GM19463 (cell line): ENCODE measurements around the gene CACNB3.
A peak's percentile ranks its signal among the peaks of the same experiment; 100 is the strongest.
"Not testable (repeated sequence)": the region's sequence is repeated elsewhere in the genome, so short reads cannot be mapped to it uniquely, and the experiment has no call there.

Experiments used
- ATAC-seq: cut with Tn5 transposase; IDR thresholded peaks from one replicate; pipeline ENCODE4 v1.9.1; 2021; ENCODE audit warnings: mild to moderate bottlenecking, moderate library complexity; ENCODE audit not compliant: unreplicated experiment

Gene CACNB3

DNA sequence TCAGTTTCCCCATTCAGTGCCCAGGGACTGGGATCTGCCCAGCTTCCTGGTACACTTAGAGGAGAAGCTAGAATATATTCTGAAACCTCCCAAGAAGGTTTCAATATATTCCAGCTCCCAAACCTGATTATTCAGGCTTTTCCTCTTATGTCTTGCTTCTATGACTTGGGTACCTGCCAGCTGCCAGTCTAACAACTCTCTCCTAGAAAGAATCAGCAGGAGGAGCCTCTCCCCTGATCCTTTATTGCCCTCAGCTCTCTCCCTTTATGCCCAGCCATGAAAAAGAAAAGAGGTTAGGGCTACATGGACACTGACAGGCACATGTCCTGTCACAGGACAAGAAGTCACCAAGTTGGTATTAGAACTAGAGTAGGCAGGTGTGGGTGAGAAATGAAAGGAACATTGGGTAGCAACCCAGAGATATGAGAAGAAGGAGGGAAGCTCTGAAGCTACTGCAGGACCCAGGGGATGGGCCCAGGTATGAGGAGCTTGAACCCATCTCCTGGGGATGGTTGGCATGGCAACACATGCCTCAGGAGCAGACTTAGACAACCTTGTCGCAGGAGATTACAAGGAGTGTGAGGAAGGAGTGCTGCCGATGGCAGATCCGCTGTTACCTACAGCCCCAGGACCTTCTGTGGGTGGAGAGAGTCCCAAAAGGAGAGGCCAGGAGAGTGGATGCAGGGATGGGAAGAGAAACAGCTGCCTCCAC lies 2.0 kb upstream of the CACNB3 start:
- ATAC-seq: no peak

DNA sequence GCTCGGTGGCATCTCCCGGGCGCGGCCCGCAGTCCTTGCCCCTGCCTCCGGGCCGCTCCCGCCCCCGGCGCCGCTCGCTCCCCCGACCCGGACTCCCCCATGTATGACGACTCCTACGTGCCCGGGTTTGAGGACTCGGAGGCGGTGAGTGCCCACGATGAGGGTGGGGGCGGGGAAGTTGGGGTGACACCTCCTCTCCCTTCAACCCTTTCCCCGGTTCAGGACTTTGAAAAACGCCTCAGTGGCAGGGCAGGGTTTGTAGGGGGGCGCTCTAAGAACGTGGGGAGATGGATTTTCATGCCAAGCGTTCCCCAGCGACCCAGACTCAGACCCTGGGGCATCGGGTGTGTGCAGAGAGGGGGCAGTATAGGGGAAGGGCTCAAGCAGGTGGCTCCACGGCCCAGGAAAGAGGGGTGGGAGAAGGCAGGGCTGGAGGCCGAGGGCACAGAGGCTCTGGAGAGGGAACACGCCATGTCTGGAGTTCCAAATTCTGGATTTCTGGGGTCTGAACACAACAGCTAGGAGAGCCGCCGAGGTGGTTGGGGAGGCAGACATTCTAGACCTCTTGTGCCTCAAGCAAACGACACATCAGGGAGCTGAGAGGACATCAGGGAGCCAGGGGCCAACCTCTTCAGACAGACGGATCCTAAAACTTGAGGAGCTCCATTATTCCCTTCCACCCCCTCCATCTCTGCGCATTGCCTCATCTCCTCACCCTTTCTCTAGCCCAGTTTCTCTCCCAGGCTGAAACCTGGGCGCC lies 715 bp downstream of the CACNB3 start:
- no peak for ATAC-seq

DNA sequence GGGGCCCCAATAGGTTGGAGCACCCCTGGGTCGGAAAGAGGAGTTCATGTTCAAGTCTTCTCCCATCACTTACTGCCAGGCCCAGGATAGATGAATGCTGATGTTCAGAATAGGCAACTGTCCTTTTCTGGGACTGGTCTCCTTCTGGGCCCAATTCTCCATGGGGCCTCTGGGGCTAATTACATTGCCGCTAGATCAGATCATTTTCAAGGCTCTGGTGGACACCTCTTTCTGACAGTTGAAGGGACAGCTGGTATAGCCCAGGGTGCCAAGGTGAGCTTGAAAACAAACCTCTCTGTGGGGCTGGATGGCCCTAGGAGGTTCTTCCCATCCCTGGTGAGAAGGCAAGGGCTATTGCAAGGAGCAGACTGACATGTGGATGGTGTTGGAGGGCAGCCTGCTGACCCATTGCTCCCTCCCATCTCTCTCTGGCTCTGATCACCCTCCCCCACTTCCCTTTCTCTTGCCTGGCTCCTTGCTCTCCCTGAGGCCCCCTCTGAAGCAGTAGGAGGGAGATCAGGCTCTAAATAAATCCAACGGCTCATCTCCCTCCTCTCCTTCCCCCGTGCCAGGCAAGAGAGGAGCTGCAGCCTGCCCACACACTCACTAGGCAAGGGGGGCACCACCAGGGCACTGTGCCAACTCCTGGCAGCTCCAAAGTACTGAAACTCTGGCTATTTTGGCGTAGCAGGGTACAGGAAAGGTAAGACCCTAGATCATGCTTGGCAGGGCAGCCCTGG lies 1.9 kb downstream of the CACNB3 start:
- no peak for ATAC-seq

DNA sequence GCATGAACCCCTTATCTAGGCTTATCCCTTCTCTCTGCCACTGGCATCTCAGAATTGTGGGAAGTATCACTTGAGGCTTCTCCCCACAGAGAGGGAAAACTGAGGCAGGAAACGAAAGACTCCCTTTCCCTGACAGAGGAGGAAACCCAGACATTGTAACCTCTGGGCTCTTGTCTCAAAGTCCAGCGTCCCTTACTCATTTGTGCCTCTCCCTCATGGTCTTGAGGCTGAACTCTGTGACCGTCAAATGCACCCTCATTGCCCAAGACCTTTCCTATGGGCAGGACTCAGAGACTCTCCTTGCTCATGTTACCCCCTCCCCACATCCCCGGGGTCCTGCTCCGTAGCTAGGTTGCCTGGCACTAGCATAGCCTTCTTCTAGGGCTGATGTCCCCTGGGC lies 3.8 kb downstream of the CACNB3 start:
- ATAC-seq: no peak

DNA sequence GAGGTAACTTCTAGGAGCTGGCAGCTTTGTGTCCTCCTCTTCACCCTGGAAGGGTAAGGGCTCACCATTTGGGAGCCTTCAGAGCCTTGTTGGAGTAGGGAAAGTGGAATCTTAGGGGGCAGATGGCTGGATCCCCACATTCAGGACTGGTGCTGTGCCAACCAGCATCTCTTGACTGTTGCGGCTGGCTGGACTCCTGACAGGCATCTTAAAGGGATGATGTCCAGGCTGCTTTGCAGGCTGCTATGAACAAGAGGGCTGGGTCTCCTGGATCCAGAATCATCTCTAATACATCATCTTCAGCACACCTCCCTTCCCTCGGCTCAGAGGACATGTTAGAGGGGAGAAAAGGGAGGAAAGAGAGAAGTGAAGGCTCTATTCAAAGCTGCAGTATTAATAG lies 4.4 kb downstream of the CACNB3 start:
- no peak for ATAC-seq

DNA sequence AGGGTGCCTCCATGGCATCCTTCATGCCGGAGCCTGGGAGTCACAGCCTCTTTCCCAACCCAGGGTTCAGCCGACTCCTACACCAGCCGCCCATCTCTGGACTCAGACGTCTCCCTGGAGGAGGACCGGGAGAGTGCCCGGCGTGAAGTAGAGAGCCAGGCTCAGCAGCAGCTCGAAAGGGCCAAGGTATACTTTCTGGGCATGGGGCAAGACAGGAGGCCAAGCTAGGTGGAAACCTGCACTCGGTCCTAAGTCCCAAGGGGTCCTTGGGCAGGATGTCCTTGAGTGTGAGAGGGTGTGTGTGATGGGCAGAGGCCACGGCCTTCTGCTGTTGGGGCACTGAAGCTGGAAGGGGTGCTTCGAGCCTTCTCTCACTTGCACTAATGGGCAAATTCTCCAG lies 5.0 kb downstream of the CACNB3 start:
- no peak for ATAC-seq

DNA sequence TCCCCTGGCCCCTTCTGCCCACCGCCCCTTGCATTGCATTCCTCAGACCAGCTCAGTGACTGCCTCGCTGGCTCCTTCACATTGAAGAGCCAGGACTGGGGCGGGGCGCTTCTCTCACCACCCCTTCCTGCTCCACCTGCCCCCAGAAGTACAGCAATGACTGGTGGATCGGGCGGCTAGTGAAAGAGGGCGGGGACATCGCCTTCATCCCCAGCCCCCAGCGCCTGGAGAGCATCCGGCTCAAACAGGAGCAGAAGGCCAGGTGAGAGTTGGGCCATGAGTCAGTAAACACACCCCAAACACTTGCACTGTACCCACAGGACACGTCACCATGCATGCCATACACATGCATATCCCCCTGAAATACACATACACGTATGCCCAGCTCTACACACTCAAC lies 5.8 kb downstream of the CACNB3 start:
- no peak for ATAC-seq

DNA sequence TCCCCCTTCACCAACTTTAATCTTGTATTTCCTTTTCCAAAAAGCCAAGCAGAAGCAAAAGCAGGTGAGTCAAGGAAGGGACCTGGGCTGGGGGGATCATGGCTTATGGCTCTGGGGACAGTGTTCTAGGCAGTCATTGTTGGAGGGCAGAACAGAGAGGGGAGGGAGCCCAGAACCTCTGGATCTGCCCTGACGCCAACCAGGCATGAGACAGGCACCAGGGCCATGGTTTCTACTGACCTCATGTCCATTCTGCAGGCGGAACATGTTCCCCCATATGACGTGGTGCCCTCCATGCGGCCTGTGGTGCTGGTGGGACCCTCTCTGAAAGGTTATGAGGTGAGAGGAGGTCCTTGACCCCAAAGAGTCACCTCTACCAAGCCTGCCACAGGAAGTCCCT lies 6.6 kb downstream of the CACNB3 start:
- ATAC-seq: no peak

DNA sequence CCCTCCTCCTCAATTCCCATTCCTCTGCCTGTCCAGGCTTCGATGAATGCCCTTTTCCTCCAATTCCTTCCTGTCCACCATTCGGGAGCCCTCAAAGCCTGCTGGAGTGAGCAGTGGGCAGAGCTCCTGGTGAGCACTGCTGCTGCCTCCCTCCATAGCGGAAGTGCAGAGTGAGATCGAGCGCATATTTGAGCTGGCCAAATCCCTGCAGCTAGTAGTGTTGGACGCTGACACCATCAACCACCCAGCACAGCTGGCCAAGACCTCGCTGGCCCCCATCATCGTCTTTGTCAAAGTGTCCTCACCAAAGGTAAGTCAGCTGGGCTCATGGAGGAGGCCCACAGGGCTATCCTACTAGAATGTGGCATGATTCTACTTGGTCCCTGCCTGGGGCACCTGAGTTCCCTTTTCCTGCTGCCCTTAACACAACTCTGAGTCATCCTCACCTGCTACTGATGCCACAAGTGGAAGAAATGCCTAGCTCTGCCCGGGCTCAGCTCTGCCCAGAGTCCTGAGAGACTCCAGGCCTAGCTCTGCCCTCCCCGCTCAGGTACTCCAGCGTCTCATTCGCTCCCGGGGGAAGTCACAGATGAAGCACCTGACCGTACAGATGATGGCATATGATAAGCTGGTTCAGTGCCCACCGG lies 8.0 kb downstream of the CACNB3 start:
- ATAC-seq: no peak

DNA sequence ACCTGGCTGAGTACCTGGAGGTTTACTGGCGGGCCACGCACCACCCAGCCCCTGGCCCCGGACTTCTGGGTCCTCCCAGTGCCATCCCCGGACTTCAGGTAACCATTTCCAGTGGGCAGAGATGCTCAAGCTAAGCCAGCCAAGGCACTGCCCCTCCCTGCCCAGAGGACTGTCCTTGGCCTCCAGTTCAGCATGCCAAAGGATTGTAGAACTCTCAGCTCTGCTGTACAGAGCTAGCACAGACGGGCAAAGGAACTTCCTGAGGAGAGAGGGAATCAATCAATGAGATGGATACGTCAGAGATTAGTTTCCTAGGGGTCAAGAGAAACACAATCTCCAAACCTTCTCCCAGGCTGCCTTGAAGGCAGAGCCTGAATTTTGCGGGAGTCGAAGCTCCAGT lies 8.7 kb downstream of the CACNB3 start:
- ATAC-seq: no peak

DNA sequence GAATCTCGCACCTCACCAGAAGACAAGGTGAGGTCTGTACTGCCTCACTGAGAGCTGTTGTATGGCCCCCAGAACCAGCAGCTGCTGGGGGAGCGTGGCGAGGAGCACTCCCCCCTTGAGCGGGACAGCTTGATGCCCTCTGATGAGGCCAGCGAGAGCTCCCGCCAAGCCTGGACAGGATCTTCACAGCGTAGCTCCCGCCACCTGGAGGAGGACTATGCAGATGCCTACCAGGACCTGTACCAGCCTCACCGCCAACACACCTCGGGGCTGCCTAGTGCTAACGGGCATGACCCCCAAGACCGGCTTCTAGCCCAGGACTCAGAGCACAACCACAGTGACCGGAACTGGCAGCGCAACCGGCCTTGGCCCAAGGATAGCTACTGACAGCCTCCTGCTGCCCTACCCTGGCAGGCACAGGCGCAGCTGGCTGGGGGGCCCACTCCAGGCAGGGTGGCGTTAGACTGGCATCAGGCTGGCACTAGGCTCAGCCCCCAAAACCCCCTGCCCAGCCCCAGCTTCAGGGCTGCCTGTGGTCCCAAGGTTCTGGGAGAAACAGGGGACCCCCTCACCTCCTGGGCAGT lies 9.3 kb downstream of the CACNB3 start:
- no peak for ATAC-seq

DNA sequence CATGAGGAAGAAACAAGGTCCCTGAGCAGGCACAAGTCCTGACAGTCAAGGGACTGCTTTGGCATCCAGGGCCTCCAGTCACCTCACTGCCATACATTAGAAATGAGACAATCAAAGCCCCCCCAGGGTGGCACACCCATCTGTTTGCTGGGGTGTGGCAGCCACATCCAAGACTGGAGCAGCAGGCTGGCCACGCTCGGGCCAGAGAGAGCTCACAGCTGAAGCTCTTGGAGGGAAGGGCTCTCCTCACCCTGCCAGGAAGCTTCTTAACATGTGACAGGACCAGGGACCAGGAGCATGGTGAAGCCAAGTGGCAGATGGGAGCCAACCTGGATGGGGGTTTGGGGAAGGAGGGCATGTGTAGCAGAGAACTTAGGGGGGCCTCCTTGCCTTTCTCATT lies 10.0 kb downstream of the CACNB3 start:
- ATAC-seq: no peak

DNA sequence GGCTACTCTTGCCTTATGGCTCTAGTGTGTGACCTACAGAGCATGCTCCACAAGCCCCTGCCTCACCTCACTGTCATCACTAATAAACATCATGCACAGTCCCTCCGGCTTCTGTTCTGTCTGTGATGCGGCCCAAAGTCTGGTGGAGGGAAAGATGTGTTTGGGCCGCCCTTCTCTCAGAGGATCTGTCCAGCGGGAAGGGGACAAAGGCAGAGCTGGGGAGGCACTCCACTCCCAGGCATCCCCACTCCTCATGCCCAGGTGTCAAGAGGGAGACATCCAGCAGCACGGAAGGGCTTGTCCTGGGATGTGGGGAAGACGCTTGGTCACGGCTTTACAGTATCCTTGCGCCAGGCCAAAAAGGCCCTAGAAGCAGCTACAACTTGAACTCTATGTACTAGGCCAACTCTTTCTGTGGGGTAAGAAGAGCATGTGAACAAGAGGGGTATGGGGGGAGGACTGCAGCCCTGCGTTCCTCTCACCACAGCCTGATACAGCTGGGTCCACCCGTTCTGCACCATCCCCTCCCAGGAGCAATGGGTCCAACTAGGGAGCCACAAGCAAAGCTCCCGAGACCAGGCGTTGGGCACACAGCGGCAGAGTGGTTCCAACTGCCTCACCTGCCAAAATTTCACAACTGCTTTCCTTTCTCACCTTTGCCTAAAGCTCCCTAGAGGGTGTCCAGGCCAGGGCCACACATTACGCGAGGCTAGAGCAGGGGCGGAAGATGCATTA lies 10.7 kb downstream of the CACNB3 start:
- no peak for ATAC-seq

DNA sequence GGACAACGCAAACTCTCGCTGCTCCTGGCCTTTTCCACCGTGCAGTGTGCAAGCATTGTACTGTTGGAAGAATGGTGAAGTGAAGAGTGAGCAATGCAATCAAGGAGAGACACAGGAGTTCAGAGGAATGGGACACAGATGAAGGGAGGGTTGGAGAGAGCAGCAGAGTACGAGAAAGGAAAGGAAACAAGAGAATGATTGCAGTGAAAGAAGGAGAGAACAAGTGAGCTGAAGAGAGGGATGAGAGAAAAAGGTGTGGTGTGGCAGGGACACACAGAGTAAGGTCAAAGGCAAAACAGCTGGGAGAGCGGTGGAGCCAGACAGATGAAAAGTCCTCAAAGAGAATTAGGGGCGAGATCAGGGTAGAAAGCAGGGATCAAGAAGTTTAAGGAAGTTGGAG lies 13.0 kb downstream of the CACNB3 start:
- ATAC-seq: no peak

DNA sequence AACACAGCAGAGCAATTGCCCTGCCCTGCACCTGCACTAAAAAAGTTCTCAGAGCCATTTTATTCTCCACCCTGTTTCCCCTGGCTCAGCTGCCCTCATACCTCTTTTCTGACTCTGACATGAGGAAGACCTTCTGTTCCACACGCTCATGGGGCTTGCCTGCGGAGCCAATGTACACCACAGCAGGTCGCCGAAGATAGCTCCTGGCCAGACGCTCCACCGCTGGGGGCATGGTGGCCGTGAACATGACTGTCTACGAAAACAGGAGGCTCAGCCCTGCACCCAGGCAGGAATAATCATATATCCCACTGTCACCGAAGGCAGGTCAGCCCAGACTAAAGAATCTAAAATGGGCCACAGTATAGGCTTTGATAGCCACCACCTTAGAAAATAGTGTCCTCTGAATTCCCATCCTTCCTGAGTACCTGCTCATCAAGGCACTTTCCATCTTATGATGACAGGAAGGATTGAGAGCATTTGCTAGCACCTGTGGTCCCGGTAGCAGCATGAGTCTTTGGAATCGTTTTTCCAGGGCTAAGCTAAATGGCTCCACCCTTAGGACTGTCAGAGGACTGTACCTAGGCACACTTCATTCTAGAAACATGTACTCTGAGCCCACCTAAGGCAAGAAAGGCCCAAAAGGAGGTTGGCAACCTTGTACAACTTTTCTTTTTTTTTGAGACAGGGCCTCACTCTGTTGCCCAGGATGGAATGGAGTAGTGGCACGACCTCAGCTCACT lies 14.2 kb downstream of the CACNB3 start:
- ATAC-seq: no peak

DNA sequence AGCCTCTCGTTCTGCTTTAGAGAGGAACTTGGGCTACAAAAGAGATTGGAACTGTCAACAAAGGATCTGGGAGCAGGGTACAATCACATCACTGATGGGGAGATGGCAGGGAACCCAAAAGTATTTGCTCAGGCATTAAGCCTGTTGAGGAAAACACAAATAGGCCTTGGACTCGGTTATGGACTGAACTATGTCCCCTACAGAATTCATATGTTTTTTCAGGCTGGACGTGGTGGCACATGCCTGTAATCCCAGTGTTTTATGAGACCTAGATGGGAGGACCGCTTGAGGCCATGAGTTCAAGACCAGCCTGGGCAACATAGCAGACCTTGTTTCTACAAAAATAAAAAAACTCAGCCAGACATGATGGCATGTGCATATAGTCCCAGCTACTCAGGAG lies 19.8 kb downstream of the CACNB3 start:
- ATAC-seq: no peak

DNA sequence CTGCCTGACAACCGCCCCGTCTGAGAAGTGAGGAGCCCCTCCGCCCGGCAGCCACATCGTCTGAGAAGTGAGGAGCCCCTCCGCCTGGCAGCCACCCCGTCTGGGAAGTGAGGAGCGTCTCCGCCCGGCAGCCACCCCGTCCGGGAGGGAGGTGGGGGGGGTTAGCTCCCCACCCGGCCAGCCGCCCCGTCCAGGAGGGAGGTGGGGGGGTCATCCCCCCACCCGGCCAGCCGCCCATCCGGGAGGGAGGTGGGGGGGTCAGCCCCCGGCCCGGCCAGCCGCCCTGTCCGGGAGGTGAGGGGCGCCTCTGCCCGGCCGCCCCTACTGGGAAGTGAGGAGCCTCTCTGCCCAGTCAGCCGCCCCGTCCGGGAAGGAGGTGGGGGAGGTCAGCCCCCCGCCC lies 23.7 kb downstream of the CACNB3 start:
- not testable (repeated sequence) for ATAC-seq

DNA sequence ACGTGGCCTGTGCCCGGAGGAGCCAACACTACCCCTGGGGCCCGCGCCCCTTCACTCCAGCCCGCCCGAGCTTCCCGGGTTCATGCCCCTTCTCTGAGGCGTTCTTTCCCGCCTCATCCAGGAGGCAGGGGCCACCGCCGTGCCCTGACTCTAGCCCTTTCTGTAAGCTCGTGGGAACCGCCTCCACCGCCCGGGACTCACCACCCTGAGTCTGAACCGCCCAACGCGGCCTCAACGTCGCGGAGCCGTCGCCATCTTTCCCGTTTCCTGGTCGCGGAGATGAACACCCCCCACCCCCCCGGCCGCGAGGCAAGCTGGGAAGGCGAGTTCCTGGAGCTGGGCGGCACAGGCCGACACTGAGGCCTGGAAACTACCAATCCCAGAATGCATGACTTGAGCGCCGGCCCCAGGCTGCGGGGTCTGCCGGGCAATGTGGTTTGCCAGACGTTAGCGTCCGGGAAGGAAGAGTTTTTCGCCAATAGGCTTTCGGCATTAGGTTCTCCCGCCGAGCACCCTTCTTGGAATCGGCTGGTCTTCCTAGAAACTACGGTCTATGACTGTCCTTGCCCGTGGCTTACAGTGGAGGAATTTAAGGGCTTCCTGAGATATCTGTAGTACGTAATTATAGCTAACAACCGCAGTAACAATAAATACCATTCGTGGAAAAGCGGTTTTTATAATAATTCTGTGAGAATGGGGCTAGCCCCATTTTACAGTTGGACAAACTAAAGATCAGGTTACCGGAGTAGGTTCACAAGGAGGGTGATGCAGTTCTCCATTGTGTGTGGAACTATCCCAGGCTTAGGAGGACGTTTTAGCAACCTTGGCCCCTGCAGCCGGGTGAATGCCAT lies 33.8 kb downstream of the CACNB3 start, which contains the start of gene DDX23:
Gene DDX23 (minus strand): TSS at position 281 of the 851 bp plus-strand sequence. CDS start 6,381 bp downstream, outside the sequence.
- ATAC-seq: peak; percentile 98
